HG03045 (cell line): ENCODE measurements around the gene RDX.

Experiments
- ATAC-seq: cut with Tn5 transposase; IDR thresholded peaks from one replicate; pipeline ENCODE4 v1.9.1; 2021; ENCODE audit warnings: mild to moderate bottlenecking, moderate library complexity; ENCODE audit not compliant: unreplicated experiment

RDX gene

GRCh38 chr11:110134110-110134509 is 162.3 kb downstream of the RDX start:
- no peak for ATAC-seq

GRCh38 chr11:110133160-110133559 is 163.3 kb downstream of the RDX start:
- no peak for ATAC-seq

GRCh38 chr11:110131386-110132123 is 164.9 kb downstream of the RDX start:
- no peak for ATAC-seq

GRCh38 chr11:110130642-110131238 is 165.7 kb downstream of the RDX start:
- ATAC-seq, result no peak

- no peak for ATAC-seq
Observed at GRCh38 chr11:110128161-110128560, 168.3 kb downstream of the RDX start.

GRCh38 chr11:110126936-110127335 is 169.5 kb downstream of the RDX start:
- no peak for ATAC-seq

- no peak for ATAC-seq
Observed at GRCh38 chr11:110125632-110126031, 170.8 kb downstream of the RDX start.
